D721Med (cell line): Measurements from ENCODE around the gene DAGLA.

Experiments used
- DNase-seq: peaks from one replicate; pipeline ENCODE4 v3.0.0; 2011; ENCODE audit warnings: low spot score; ENCODE audit not compliant: insufficient read length
- FAIRE-seq: peaks from 2 replicates; lab custom pipeline; 2011; peaks lifted over from hg19 to GRCh38; lab: Jason Lieb, UNC
- TF ChIP-seq, protein P1 (sequence below): IDR thresholded peaks from 2 replicates; pipeline ENCODE4 v1.5.1; 2012; ENCODE audit warnings: mild to moderate bottlenecking, control low read depth; ENCODE audit not compliant: insufficient read depth; ENCODE audit errors: missing control alignments

The DAGLA gene

DNA sequence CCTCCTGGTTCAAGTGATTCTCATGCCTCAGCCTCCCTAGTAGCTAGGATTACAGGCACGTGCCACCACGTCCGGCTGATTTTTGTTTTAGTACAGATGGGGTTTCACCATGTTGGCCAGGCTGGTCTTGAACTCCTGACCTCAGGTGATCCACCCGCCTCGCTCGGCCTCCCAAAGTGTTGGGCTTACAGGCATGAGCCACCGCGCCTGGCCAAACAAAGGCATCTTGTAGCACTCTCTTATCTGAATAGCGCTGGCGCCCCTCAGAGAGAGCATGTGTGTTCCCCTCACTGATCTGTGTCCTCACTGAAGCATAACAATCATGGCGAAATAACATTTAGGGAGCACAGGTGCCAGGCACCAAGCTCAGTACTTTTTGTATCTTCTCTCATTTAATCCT is 7.2 kb downstream of the DAGLA start:
- FAIRE-seq (no peak), DNase-seq (no peak)
- TF ChIP-seq, protein P1, sequence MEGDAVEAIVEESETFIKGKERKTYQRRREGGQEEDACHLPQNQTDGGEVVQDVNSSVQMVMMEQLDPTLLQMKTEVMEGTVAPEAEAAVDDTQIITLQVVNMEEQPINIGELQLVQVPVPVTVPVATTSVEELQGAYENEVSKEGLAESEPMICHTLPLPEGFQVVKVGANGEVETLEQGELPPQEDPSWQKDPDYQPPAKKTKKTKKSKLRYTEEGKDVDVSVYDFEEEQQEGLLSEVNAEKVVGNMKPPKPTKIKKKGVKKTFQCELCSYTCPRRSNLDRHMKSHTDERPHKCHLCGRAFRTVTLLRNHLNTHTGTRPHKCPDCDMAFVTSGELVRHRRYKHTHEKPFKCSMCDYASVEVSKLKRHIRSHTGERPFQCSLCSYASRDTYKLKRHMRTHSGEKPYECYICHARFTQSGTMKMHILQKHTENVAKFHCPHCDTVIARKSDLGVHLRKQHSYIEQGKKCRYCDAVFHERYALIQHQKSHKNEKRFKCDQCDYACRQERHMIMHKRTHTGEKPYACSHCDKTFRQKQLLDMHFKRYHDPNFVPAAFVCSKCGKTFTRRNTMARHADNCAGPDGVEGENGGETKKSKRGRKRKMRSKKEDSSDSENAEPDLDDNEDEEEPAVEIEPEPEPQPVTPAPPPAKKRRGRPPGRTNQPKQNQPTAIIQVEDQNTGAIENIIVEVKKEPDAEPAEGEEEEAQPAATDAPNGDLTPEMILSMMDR: no peak

DNA sequence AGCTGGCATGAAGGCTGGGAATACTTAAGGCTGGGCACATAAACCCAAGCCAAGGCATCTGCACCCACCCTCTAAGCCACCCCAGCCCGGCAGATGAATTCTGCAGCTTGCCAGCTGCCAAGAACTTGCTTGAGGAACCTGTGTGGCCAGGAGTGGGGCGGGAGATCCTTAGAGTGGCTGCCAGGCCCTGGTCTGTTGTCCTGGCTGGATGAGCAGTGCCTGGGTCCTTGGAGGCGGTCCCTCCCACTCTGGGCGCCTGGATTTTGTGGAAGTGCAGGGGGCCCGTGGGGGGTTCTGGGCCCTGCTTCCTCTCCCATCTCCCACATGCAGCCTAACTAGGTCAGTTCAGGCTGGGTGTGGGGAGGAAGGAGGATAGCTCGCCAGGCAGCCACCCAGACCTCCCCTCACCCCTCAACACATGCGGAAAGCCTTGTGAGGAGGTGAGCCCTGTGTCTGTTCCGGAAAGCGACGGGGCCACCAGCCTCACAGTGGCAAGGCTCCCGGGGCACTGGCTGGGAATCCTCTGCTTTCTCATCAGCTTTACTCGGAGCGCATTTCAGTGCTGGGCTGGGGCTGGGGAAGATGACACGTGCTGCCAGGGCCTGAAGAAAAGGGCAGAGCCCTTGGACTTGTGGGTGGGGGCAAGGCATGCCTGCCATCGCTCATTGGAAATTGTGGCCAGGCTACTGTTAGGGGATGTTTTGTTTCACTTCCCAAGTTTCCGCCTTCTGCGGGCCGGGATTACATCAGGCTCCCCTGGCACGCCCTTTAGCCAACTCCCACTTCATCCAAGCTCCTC is 8.4 kb downstream of the DAGLA start:
- FAIRE-seq: no peak
- no peak for DNase-seq
- TF ChIP-seq, protein P1: no peak

DNA sequence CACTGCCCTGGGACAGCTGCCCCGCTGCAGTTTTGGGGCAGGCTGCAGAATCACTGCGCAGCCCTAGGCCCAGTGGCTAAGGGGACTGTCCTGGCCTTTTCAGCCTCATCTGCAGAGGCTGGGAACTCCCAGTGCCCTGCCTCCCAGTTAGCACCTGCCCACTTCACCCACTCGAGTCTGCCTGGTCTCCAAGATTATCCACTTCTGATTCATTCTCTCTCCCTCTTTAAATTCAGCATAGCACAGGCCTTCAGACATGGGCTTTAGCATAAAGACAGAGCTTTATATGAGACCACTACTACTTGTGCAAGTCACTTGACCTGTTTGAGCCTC is 8.9 kb downstream of the DAGLA start:
- TF ChIP-seq, protein P1: no peak
- no peak for FAIRE-seq
- no peak for DNase-seq

DNA sequence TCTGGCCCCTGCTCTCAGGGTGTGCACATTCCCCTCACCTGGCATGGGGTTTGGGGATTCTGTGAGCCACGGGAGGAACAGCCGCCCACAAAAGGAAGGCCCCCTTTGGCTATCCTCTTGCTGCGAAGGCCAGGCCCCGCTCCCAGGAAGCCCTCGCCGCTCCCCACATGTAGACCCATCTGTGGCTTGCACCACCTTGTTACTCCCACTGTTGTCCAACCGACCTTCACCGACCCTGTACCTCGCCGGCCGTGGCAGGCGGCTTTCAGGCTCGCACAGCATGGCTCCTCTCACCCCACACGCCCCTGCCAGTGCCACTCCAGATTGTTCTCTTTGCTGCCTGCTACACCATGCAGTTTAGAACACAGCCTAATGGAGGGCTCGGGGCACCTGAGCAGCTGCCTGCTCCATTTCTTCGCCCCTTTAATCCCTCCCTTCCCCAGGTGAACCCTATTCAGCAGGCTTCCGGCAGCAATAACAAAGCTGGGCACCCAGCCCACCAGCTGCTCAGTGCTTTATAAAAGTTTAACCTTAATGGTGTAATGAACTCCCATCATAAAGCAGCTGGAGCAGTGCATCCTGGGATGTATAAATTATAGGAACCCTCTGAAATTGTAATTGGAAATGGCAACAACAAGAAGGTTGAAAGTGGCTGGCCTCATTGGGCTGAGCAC is 10.7 kb downstream of the DAGLA start:
- TF ChIP-seq, protein P1: no peak
- DNase-seq: no peak

DNA sequence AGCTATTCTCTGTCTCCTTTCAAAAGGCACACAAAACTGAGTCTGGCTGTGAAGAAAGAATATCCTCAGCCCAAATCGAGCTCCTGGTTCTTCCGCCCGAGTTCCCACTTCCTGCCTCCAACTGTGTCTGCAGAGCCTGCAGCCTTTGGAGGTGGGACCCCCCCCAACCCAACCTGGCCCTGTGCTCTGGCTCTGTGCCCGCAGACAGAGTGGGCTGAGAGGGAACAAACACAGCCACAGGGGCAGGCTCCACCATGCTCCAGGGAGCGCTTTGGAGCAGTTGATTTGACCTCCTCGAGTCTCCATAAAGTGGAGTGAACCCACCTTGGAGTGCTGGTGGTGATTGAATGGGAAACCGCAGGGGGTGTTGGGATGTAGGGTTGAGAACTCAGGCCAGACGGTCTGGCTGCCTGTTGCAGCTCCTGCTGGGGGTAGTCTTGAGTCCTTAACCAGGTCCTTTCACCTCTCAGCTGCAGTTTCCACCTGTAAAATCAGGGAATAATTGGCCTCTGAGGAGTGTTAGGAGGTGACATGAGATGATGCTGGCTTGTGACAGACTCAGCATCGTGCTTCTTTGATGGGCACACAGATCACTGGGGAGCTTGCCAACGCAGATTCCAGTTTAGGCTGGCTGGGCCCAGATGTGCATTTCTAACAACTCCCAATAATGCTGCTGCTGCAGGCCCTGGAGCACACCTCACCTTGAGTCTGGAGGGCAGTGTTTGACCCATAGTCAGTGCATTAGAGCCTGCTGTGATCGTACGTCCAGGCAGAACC is 11.4 kb downstream of the DAGLA start:
- TF ChIP-seq, protein P1: no peak
- no peak for FAIRE-seq
- no peak for DNase-seq

More for the DNA sequence above, 10.7 kb downstream of the DAGLA start:
- no peak for FAIRE-seq

DNA sequence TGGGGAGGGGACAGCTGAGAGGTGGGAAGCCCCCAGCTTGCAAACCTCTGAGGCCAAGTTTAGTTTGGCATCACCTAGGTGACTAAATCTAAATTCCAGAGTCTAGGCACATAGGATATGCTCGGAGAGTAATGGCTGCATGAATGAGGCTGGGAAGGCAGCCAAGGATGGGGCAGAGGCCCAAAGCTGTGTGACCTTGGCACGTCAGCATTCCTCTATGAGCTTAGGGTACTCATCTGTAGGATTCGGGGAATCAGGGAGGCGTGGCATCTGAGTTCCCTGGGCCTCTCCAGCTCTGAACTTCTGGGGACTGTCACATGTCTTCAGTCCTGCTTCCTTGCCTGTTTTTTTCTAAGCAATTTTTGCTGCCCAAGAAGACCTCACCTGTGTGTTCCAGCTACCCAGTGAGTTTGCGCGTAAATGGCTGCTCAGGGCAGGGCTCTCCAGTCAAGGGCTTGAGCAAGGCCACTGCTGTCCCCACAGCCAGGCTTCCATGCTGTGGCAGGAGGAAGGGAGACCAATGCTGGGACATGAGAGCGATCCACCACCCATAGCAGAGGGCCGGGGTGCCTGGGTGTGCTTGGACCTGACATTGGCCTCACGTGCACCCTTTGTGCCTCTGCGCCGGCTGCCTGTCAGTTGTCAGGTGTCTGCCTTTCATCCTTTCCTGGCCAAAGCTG is 13.9 kb downstream of the DAGLA start:
- DNase-seq: no peak
- TF ChIP-seq, protein P1: no peak
- no peak for FAIRE-seq
